ENCODE measurements around the gene SALL3. TPM values are rescaled to one million over a fixed set of nuclear protein-coding genes. Genes with fewer than 3 reads are reported as not detected.

The SALL3 gene
- total RNA-seq, 1 donor from 2014 or later, result not detected

DNA sequence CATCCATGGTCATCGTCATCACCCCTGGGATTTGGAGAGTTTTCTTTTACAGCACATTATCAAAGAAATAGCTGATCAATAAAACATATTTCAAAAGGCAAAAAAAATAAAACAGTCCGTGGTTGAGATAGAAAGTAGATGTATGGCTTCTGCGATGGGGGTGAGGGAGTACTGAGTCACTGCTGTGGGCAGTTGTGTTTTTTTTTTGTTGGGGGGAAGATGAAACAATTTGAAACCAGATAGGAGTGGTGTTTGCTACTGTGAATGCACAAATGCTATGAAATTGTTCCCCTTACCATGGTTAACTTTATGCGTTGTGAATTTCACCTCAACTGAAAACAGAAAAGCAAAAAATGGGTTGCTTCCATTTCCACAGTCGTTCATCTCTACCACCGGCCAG is 11.9 kb upstream of the SALL3 start:
- Mint-ChIP-seq H3K4me1 (no peaks in the 10 kb centered on the region), H3K36me3 (ENCODE audit: low read depth) (no peaks in the 10 kb centered on the region), H3K27me3 (peaks cover 21% of the 10 kb centered on the region), H3K27ac (no peak overlapping the region), H3K4me3 (no peak overlapping the region), H3K9me3 (peaks cover 8% of the 10 kb centered on the region)
- ChIA-PET CTCF (no interaction called here), POLR2A (no interaction called here)
- DNase-seq (no peak), ATAC-seq (ENCODE audit: low read depth) (no peak)
- intact Hi-C loops (cut with micrococcal nuclease), result no loop called here
- TF ChIP-seq, protein P1, sequence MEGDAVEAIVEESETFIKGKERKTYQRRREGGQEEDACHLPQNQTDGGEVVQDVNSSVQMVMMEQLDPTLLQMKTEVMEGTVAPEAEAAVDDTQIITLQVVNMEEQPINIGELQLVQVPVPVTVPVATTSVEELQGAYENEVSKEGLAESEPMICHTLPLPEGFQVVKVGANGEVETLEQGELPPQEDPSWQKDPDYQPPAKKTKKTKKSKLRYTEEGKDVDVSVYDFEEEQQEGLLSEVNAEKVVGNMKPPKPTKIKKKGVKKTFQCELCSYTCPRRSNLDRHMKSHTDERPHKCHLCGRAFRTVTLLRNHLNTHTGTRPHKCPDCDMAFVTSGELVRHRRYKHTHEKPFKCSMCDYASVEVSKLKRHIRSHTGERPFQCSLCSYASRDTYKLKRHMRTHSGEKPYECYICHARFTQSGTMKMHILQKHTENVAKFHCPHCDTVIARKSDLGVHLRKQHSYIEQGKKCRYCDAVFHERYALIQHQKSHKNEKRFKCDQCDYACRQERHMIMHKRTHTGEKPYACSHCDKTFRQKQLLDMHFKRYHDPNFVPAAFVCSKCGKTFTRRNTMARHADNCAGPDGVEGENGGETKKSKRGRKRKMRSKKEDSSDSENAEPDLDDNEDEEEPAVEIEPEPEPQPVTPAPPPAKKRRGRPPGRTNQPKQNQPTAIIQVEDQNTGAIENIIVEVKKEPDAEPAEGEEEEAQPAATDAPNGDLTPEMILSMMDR (IDR thresholded peaks at IDR 0.05), result no peak

DNA sequence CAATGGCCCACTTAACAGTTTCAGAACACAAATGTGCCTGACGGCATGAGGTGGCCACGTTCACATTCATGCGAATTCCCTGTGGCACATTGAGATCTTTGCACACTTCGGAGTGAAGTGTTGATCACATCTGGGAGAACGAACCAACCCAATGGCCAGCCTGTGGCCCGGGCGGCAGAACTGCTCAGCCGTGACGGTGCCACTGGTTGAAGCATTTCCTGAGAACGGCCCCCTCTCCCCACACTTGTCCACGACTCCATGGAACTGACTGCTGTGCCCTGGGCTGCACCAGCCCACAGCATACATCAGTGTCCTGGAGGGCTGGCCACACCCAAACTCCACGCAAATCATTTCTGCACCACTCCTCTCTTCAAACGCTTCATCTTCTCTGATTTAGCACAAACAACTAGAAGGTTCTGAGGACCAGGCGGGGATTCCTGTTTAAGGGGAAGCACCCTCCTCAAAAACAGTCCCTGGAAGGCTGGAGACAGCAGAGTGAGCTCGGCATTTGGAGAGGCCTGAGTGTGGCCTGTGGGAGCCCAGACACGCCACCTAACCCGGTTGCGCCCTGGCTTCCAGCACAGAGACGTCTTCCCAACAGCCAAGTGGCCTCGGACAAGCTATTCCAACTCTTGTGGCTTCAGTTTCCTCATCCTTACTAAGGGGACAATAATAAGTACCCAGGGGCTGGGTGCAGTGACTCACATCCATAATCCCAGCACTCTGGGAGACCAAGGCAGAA is 9.9 kb upstream of the SALL3 start:
- Mint-ChIP-seq H3K36me3 (ENCODE audit: low read depth) (no peaks in the 10 kb centered on the region), H3K4me3 (no peak overlapping the region), H3K27me3 (peaks cover 26% of the 10 kb centered on the region), H3K4me1 (peaks cover 2% of the 10 kb centered on the region), H3K9me3 (no peaks in the 10 kb centered on the region), H3K27ac (no peak overlapping the region)
- TF ChIP-seq, protein P1 (IDR thresholded peaks at IDR 0.05), result no peak
- ChIA-PET CTCF (no interaction called here), POLR2A (no interaction called here)
- no peak for DNase-seq
- no peak for ATAC-seq (ENCODE audit: low read depth)
- intact Hi-C loops (cut with micrococcal nuclease), result no loop called here

DNA sequence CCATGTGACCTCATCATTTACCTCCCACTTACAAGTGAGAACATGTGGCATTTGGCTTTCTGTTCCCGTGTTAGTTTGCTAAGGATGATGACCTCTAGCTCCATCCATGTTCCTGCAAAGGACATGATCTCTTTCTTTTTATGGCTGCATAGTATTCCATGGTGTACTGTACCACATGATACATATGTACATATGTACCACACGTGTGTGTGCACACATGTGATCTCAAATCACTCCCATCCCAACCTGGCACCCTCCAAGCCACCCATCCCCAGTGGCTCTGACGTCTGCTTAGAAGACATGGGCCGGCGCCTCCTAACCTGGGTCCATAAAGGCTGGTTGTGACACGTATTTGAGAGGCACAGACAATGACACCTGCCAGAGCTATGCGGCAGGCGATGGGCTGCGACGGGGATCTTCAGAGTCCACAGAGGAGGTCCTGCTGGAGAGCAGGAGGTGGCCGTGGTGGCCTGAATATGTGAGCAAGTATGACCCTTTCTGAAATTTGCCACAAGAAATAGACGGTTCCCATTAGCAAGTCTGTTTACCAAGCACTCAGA is 8.8 kb upstream of the SALL3 start:
- ChIA-PET POLR2A (no interaction called here), CTCF (no interaction called here)
- H3K36me3 Mint-ChIP-seq (ENCODE audit: low read depth), result no peaks in the 10 kb centered on the region
- H3K4me1 Mint-ChIP-seq, result peaks cover 2% of the 10 kb centered on the region
- peaks cover 37% of the 10 kb centered on the region for H3K27me3 Mint-ChIP-seq
- intact Hi-C loops (cut with micrococcal nuclease), result no loop called here
- H3K4me3 Mint-ChIP-seq, result no peak overlapping the region
- ATAC-seq (ENCODE audit: low read depth) (no peak), DNase-seq (no peak)
- no peak overlapping the region for H3K27ac Mint-ChIP-seq
- no peaks in the 10 kb centered on the region for H3K9me3 Mint-ChIP-seq
- TF ChIP-seq, protein P1 (IDR thresholded peaks at IDR 0.05), result no peak

DNA sequence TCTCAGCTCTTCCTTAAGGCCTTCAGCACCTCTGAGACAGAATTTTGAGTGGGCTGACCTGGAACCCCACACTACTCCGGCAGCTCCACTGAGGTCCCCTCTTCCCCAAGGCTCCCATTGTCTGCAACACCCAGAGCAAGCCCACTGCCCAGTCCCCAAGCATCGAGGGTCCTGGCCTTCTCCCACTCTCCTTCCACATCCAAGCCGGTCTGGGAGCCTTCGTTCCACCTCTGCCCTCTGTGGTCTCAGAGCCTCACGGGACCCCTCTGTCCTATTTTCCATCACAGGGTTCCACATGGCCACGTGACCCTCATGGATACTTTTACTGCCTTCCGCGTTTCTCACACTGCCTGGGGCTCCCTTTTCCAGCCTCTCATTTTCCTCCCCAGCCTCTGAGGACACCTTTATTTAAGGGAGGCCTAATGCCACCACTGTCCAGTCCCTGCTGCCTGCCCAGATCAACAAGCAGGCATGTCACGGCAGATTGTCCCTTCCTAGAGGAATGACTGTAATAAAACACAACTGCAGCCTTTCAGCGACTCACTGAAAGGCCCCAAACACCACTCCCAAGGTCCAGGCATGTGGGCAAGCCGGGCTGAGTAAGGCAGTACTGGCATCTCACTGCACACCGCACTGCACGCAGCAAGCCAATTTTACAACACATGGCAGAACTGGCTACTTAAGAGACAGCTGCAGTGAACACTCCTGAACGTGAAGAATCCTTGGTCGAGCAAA is 7.9 kb upstream of the SALL3 start:
- intact Hi-C loops (cut with micrococcal nuclease), result no loop called here
- CTCF ChIA-PET, result no interaction called here

More for the DNA sequence above, 7.9 kb upstream of the SALL3 start:
- Mint-ChIP-seq H3K36me3 (ENCODE audit: low read depth) (no peaks in the 10 kb centered on the region), H3K4me3 (no peak overlapping the region), H3K27ac (no peak overlapping the region), H3K9me3 (no peaks in the 10 kb centered on the region), H3K27me3 (peaks cover 44% of the 10 kb centered on the region), H3K4me1 (peaks cover 2% of the 10 kb centered on the region)
- TF ChIP-seq, protein P1 (IDR thresholded peaks at IDR 0.05), result no peak
- POLR2A ChIA-PET, result no interaction called here
- DNase-seq (no peak), ATAC-seq (ENCODE audit: low read depth) (no peak)

Measured in activated B cell treated with CpG ODN at 0.5 μM for 24 hours (primary cell).